Tibial artery (tissue), 4 donors: ENCODE data around the gene C1QTNF5.

Experiments used
- DNase-seq, 2 donors: peaks; one replicate each; pipeline ENCODE4 v3.0.0-alpha.2; 2019
- H3K27ac ChIP-seq, 2 donors: fragments of 200-600 bp; sonication (generic) in 1 of 2; 1 replicate in 1 of 2; 2 replicates in 1 of 2; pipeline ENCODE4 v1.5.1; 2018 to 2019; ENCODE audit warnings: mild to moderate bottlenecking in 1 of 2
- H3K27me3 ChIP-seq, 2 donors: fragments of 200-600 bp; sonication (generic) in 1 of 2; one replicate each; pipeline versions ENCODE4 v1.5.1 to v1.6.0; 2016 to 2019
- H3K36me3 ChIP-seq, 3 donors: fragments of 200-600 bp; sonication (generic) in 2 of 3; one replicate each; pipeline ENCODE4 v1.5.1; 2016 to 2019; ENCODE audit warnings: mild to moderate bottlenecking in 2 of 3
- H3K4me1 ChIP-seq, 4 donors: fragments of 200-600 bp; sonication (generic) in 2 of 4; 1 replicate in 3 of 4; 2 replicates in 1 of 4; pipeline ENCODE4 v1.5.1; 2016 to 2019
- H3K4me3 ChIP-seq, 2 donors: fragments of 200-600 bp; sonication (generic) in 1 of 2; 1 replicate in 1 of 2; 2 replicates in 1 of 2; pipeline ENCODE4 v1.5.1; 2018 to 2019; ENCODE audit warnings: mild to moderate bottlenecking in 2 of 2
- H3K9me3 ChIP-seq, 3 donors: fragments of 200-600 bp; sonication (generic) in 1 of 3; one replicate each; pipeline ENCODE4 v1.5.1; 2016 to 2019
- CTCF ChIP-seq, 2 experiments: fragments of 200-600 bp in 1 of 2; fragments of 450-650 bp in 1 of 2; IDR thresholded peaks; one replicate each; pipeline ENCODE4 v1.5.1; 2017 to 2019; ENCODE audit warnings: antibody characterized with exemption in 2 of 2, mild to moderate bottlenecking in 1 of 2, moderate library complexity in 1 of 2
- intact Hi-C: fragments of 100-400 bp; cut with DNase I; formaldehyde crosslinking; loops from one replicate; pipeline ENCODE4 v1.15.0; 2023; ENCODE audit warnings: low total_unique reads

C1QTNF5 gene

GRCh38 chr11:119366690-119367620 is 26.3 kb upstream of the C1QTNF5 start:
- Histone ChIP-seq H3K27ac (peak overlapping the region in 1 of 2 donors; percentile 21), H3K36me3 (no peaks in the 10 kb centered on the region), H3K4me3 (no peak overlapping the region), H3K27me3 (no peaks in the 10 kb centered on the region), H3K4me1 (peaks cover 0 to 98% (median 74%) of the 10 kb centered on the region in 4 donors), H3K9me3 (no peaks in the 10 kb centered on the region)
- TF ChIP-seq CTCF (IDR thresholded peaks at IDR 0.05): no peak
- intact Hi-C loops: no loop called here
- peak in 1 of 2 donors; percentile 51 for DNase-seq

GRCh38 chr11:119365071-119365591 is 24.4 kb upstream of the C1QTNF5 start:
- Histone ChIP-seq H3K9me3 (no peaks in the 10 kb centered on the region), H3K4me1 (peaks cover 3 to 97% (median 74%) of the 10 kb centered on the region in 4 donors), H3K4me3 (peak overlapping the region; percentile 56 to 58), H3K27ac (peak overlapping the region; percentile 59 to 78), H3K36me3 (no peaks in the 10 kb centered on the region), H3K27me3 (no peaks in the 10 kb centered on the region)
- peak in 1 of 2 donors; percentile 69 for DNase-seq
- peak in 1 of 2 experiments; percentile 40 for TF ChIP-seq CTCF (IDR thresholded peaks at IDR 0.05)
- intact Hi-C loops: no loop called here

- peak overlapping the region; percentile 56 to 58 for H3K4me3 ChIP-seq
- no peak for TF ChIP-seq CTCF (IDR thresholded peaks at IDR 0.05)
- peaks cover 3 to 86% (median 69%) of the 10 kb centered on the region in 4 donors for H3K4me1 ChIP-seq
- DNase-seq: peak in 1 of 2 donors; percentile 74
- no peaks in the 10 kb centered on the region for H3K27me3 ChIP-seq
- H3K36me3 ChIP-seq: peaks cover 0 to 8% (median 3%) of the 10 kb centered on the region in 3 donors
- intact Hi-C loops: no loop called here
- no peaks in the 10 kb centered on the region for H3K9me3 ChIP-seq
- peak overlapping the region; percentile 78 to 84 for H3K27ac ChIP-seq
Measured at GRCh38 chr11:119363851-119364590, 23.3 kb upstream of the C1QTNF5 start.

- Histone ChIP-seq H3K27ac (peak overlapping the region; percentile 78 to 84), H3K27me3 (no peaks in the 10 kb centered on the region), H3K9me3 (no peaks in the 10 kb centered on the region), H3K4me1 (peaks cover 3 to 79% (median 62%) of the 10 kb centered on the region in 4 donors), H3K4me3 (peak overlapping the region; percentile 56 to 58), H3K36me3 (peaks cover 0 to 16% (median 6%) of the 10 kb centered on the region in 3 donors)
- intact Hi-C loops: no loop called here
- TF ChIP-seq CTCF (IDR thresholded peaks at IDR 0.05): no peak
- DNase-seq: peak in 1 of 2 donors; percentile 68
Measured at GRCh38 chr11:119363081-119363850, 22.6 kb upstream of the C1QTNF5 start.

- no peaks in the 10 kb centered on the region for H3K9me3 ChIP-seq
- TF ChIP-seq CTCF (IDR thresholded peaks at IDR 0.05): no peak
- peaks cover 3 to 73% (median 57%) of the 10 kb centered on the region in 4 donors for H3K4me1 ChIP-seq
- DNase-seq: no peak
- intact Hi-C loops: no loop called here
- H3K4me3 ChIP-seq: peak overlapping the region; percentile 56 to 58
- peak overlapping the region; percentile 78 to 84 for H3K27ac ChIP-seq
- peaks cover 0 to 21% (median 6%) of the 10 kb centered on the region in 3 donors for H3K36me3 ChIP-seq
- H3K27me3 ChIP-seq: no peaks in the 10 kb centered on the region
Measured at GRCh38 chr11:119362741-119363080, 22.0 kb upstream of the C1QTNF5 start.
